HG02623 (cell line): ENCODE results near the gene TPK1.

Source experiments
- ATAC-seq: cut with Tn5 transposase; IDR thresholded peaks from one replicate; pipeline ENCODE4 v1.9.1; 2021; ENCODE audit warnings: moderate library complexity; ENCODE audit not compliant: unreplicated experiment

The TPK1 gene

GRCh38 chr7:144534655-144535395, 301.0 kb downstream of the TPK1 start:
- ATAC-seq, result no peak

DNA sequence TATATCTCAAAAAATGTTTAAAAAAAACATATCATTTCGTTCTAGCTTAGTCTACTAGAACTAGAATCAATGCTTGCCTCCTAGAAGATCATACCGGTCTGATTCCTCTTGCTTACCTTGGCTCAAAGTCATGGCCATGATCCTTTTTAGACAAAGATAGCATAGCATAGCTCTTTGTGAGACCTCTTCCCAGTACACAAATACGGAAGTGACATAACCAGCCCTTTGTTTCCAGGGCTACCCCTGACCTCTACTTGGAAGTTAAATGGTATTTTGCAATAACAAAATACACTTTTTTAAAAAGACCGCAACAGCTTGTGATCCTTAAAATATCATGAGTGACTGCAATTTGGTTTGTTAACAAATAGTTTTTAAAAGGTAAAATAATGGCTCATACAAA, 301.7 kb downstream of the TPK1 start:
- no peak for ATAC-seq

DNA sequence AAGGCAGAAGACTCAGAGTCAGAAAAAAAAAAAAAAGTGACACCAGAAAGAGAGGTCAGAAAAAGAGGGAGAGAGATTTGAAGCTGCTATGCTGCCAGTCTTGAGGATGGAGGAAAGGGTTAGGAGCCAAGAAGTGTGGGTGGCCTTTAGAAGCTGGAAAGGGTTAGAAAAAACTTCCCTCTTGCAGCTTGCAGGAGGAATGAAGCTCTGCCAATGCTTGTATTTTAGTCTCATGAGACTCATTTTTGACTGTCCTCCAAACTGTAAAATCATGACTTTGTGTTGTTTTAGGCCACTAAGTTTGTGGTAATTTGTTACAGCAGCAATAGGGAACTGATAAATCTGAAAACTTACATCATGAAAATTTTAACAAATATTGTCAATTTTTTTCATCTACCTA, 304.7 kb downstream of the TPK1 start:
- no peak for ATAC-seq

- peak; percentile 99 for ATAC-seq
Observed at GRCh38 chr7:144529269-144529926, 306.5 kb downstream of the TPK1 start.

GRCh38 chr7:144528536-144529045, 307.3 kb downstream of the TPK1 start:
- ATAC-seq, result no peak

DNA sequence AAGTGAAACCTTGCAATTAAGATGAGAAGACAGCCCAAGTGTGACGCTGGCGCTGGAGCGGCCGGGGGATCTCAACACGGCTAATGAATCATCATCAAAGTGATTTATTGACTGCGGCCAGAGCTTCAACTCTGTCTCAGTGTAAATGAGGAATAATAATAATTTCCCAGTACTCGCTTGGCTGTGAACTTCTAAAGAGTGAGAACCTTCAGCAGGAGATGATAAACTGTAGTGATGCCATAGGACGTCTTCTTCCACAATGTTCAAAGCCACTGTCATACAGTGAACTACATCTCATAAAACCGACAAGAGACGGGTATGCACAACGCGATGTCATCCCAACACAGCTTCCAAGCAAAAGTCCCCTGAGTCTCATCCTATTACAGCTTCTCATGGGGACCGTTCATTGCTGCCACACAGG, 308.8 kb downstream of the TPK1 start:
- no peak for ATAC-seq

DNA sequence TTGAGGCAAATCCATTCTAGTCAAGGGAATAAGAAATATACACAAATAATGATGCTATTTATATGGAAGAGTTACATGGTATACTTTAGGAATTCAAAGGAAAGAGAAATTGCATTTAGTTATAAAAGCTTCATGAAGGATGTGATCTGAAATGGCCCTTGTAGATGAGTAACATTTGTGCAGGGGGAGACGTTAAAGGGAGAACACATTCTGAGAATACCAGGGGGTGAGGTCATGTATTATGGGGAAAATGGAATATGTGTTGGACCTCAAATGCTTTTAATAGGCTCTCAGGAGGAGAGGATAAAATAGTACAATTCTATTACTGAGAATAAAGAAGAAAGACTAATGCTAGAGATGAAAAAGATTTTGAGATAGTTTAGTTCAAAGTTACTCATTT, 309.9 kb downstream of the TPK1 start:
- no peak for ATAC-seq

DNA sequence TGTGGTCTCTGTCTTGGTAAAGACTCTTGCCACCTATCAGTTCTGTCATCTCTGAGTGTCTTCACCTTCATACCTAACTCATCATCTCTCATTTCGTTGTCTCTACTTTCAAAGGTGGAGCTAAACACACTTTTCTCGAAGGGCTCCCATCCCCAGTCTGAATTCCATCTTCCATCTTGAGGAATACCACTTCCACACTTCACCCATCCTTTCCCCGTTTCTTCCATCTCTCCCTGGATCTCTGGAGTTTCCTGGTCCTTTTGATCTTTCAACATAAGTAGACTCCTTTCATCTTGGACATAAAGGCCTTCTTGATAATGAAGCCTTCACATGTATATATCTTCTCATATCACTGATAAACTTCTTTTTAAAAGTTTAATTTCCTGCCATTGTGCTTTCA, 311.6 kb downstream of the TPK1 start:
- no peak for ATAC-seq

GRCh38 chr7:144523621-144524020, 312.2 kb downstream of the TPK1 start:
- ATAC-seq, result no peak

DNA sequence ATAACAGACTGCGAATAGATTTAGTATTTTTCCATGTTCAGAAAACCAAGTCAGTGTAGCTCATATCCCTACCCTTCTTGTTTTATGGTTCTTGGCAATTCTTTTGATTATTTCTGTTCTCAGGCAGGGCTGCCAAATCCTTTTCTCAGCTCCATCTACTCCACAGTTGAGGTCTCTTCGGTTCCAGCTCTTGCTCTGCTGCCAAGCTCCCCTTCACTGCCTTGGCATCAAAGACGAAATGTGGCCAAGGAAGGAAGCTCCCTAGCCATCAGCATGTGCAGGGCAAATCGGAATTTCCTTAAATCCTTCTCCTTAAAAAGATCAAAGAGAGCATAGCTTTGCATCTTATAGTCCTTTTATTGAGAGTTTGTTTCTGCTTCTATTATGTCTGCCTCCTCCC, 315.9 kb downstream of the TPK1 start:
- ATAC-seq, result no peak

- no peak for ATAC-seq
Observed at GRCh38 chr7:144518360-144518759, 317.5 kb downstream of the TPK1 start.

DNA sequence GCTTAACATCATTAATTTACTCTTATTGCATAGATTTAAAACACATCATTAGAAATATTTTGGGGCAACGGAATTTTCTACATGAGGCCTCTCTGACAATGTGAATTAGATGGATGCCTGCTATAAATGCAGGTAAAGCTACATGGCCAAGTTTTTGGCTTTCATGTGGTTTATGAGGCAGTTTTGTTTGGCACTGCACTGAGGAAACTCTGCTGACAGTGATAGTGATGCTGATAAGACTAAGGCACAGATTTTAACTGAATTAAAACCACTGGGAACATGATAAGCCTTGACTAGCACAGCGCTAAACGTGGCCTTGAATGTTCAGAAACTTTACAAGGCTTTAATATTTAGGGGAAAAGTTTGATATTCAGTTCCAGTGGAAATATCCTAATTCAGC, 318.1 kb downstream of the TPK1 start:
- ATAC-seq, result no peak

DNA sequence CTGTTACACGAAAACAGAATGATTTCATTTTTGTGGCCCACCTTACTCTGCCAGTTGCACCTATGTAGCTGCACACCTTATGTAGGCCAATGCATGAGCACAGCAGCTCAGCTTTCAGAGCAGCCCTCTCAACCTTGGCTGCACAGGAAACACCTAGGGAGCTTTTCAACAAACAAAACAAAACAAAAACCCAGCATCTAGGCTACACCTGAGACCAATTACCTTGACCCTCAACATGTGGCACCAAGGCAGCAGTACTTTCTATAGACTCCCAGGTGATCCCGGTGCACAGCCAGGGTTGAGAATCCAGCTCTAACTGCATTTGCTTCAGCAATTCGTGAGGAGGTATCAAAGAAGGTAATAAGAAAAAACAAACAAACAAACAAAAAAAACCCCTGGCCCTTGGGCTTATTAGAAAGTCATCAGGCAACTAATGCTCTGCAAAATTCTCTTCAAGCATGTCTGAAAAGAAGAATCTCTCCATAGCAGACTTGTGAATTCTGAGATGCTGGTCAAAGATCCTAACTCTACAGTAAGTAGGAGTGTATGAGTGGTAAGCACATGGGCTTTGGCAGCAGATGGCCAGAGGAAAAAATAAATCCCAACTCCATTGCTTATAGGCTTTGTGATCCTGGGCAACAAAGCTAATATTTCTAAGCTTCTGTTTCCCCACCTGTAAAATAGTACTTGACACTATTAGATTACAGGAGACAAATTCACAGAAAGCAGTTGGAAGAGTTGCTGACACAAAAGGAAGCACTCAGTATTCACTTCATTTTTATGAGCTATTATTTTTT, 318.9 kb downstream of the TPK1 start:
- ATAC-seq, result no peak

DNA sequence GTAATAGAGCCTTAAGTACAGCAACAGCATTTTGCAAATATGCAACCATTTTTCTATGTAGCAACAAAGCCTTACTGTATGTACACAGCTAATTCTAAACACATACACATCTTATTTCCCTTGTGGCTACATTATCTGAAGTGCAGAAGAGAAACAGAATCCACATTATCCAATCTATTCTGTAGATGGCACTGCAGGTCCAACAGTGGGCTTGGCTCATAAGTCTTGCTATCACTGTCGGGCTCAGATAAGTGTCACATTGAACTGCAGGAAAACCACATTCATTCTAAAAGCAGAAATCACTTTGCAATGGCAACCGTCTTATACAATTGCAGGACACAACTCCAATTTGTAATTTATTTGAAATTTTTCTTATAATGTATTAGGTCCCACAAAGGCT, 322.5 kb downstream of the TPK1 start:
- no peak for ATAC-seq

DNA sequence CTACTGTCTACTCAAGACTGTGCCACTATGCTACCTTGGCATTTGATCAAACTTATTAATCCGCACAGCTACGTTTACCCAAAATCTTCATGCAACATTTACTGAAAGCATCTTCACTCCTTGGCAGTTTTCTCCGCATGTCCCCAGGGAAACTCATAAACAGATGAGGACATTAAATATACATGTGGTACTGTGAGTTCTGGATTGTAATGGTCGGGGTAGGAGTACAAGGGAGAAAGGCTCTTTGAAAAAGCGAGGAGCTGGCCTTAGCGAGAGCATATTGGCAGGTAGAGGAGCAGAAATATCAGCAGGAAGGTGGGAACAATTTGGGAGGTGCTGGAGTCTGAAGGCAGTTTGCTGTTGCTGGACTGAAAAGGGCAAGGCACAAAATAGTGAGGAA, 325.2 kb downstream of the TPK1 start:
- no peak for ATAC-seq

DNA sequence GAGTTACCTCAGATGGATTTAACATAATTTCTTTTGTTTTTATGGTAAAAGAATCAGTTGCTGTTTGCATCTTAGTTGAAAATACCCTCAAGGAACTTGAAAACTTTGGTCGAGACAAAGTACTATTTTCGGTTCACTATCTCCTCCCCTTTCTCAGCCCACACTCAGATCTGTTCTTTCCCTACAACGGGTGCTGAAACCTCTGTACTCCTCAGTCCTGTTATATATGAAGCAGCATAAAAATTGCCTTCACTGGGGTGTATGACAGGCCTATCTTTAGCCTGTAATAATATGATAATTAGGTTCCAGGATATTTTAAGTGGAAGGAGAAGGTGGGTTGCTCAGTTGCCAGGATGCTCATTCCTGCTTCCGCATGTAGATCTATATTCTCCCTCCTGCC, 327.2 kb downstream of the TPK1 start:
- peak; percentile 94 for ATAC-seq

- no peak for ATAC-seq
Observed at GRCh38 chr7:144503215-144503614, 332.6 kb downstream of the TPK1 start.

DNA sequence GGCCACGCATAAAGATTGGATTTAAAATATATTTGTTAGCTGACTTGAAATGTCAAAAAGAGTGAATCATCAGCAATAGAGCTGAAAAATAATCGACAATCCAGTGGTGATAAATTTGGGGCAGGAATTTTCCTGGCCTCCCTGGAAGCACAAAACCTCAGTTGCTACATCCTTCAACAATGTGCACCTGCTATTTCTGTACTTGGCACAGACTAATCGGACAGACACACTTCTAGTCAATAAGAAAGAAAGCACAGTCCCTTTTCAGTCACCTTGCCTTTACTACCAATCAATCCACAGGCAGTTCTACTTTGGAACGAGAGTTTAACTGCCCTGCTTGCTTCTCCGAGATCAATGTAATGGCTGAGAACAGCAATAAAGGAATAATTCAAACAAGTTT, 335.6 kb downstream of the TPK1 start:
- ATAC-seq, result no peak

- no peak for ATAC-seq
Observed at GRCh38 chr7:144497282-144497681, 338.6 kb downstream of the TPK1 start.

GRCh38 chr7:144494355-144494754, 341.5 kb downstream of the TPK1 start:
- ATAC-seq, result no peak

DNA sequence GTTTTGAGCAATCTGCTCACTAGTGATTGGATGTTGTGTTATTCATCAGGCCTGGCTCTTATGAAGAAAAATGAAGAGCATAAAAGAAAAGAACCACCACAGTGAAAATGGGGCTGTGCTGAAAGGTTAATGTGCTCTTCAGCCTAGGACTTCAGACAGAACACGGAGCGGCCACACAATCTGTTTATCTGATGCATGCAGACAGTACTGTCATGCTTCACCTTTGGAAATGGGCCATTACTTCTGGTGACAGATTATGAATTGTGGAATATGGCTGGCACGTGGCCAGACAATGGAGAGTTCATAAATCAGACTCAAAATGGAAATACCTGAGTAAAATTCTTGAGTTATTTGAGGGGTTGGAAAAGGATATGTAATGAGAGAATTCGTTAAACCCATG, 346.3 kb downstream of the TPK1 start:
- no peak for ATAC-seq

DNA sequence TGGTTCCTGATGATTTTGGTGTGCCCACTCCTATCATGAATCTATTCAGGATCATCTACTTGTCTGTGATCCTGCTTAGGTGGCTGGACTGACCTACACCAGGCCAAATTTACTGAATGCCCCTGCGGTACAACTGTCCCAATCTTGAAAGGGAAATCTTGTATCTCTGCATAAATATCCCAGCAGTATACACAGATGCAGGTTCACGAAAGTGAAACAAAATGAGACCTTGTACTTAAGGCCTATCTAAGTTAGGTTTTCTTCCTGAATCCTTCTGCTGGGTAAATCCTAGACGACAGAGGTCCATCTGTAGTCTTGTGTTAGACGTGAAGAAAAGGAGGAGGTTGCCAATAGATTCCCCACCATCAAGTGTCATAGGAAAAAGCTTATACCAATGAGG, 346.9 kb downstream of the TPK1 start:
- no peak for ATAC-seq
